Inferior parietal cortex (tissue), 1 donor: ENCODE data around the gene ZNF646.

Source experiments
- DNase-seq: peaks from one replicate; pipeline ENCODE4 v3.0.0-alpha.2; 2016; ENCODE audit errors: extremely low spot score

ZNF646 gene, protein sequence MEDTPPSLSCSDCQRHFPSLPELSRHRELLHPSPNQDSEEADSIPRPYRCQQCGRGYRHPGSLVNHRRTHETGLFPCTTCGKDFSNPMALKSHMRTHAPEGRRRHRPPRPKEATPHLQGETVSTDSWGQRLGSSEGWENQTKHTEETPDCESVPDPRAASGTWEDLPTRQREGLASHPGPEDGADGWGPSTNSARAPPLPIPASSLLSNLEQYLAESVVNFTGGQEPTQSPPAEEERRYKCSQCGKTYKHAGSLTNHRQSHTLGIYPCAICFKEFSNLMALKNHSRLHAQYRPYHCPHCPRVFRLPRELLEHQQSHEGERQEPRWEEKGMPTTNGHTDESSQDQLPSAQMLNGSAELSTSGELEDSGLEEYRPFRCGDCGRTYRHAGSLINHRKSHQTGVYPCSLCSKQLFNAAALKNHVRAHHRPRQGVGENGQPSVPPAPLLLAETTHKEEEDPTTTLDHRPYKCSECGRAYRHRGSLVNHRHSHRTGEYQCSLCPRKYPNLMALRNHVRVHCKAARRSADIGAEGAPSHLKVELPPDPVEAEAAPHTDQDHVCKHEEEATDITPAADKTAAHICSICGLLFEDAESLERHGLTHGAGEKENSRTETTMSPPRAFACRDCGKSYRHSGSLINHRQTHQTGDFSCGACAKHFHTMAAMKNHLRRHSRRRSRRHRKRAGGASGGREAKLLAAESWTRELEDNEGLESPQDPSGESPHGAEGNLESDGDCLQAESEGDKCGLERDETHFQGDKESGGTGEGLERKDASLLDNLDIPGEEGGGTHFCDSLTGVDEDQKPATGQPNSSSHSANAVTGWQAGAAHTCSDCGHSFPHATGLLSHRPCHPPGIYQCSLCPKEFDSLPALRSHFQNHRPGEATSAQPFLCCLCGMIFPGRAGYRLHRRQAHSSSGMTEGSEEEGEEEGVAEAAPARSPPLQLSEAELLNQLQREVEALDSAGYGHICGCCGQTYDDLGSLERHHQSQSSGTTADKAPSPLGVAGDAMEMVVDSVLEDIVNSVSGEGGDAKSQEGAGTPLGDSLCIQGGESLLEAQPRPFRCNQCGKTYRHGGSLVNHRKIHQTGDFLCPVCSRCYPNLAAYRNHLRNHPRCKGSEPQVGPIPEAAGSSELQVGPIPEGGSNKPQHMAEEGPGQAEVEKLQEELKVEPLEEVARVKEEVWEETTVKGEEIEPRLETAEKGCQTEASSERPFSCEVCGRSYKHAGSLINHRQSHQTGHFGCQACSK (N-terminal part only)

DNA sequence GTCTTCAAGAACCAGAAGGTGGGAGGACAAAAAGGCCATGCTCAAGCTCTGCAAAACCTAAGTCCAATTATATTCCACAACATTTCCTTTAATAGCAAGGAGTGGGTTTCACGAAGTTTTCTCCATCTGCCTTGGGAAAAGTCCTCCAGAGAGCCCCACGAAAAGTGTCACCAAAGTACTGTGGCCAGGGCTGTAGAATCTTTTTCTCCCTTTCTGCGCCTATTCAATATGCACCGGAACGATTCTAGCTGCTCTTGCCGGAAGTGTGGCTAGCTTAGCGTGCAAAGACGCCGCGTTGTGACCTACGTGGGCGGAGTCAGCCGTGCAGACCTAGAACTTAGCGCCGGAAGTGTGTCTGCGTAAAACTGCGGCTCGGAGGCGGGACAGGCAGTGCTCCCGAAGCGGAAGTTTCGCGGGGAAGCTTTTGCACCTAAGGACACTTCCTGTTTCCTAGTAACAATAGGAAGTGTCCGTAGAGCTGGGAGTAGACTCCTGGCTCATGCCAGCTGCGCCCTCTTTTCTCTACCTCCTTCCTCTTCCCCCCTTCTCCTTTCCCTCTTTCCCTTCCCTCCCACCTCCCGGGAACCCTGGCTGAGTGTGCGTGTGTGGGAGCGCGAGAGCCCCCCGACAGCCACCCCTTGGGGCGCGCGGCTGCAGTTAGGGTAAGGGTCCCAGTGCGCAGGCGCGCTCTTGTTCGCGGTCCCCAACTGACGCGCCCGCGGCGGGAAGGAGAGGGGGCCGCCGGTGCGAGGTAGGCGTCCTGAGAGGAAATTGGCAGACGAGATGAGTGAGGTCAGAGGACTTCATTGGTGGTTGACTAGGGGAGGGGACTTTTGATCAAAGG is at the start of gene ZNF646, which contains the start of gene ZNF668:
TSS of gene ZNF646 (plus strand) at position 453 of the 844 bp plus-strand sequence. CDS start 1,903 bp downstream, outside the sequence.
TSS of gene ZNF668 (minus strand) at position 271 of the 844 bp plus-strand sequence. CDS start 9,781 bp downstream, outside the sequence.
- peak; percentile 99 for DNase-seq

DNA sequence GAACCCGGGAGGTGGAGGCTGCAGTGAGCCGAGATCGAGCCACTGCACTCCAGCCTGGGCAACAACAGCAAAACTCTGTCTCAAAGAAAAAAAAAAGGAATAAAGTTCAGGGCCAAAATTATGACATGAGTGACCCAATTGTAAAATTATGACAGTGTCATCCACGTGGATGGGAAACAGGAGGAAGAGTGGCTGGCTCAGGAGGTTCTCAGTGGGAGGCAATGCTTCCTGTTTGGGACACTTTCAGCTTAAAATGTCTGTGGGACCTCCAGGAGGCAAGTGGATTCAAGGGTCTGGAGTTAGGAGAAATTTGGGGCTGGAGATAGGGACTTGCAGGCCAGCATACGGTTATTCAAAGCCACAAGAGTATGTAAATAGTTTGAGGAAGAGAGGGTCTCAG is 48.9 kb upstream of the ZNF646 start:
- DNase-seq: no peak

DNA sequence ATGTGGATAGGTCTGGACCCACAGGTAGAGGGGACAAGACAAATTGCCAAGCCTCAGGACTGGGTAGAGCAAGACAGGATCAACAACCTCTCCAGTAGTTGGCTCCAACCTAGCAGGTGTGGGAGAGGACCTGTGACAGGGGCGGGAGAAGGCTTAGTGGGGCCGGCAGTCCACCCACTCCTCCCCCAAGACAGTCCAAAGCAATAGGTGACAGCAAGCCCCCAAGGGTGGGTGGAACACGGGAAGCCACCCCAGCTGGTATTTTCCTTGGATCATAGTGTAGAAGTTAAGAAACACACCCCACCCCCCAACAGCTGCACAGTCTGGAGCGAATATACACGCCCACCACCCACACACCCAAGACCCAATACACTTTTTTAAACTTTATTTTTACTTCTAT is 45.0 kb upstream of the ZNF646 start:
- no peak for DNase-seq

DNA sequence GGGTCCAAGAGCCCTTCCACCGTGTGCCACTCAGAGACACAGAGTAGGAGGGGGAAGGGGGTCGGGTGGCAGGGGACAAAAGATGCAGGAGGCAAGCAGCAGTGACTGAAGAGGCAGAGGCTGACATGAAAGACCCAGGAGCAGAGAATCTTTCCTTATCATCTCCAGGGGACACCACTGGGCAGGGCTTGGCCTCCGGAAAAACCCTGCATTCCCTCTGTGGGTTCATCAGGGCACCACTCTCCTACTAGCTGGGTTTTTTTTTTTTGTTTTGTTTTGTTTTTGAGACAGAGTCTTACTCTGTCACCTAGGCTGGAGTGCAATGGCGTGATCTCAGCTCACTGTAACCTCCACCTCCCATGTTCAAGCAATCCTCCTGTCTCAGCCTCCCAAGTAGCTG is 42.9 kb upstream of the ZNF646 start:
- DNase-seq: no peak

DNA sequence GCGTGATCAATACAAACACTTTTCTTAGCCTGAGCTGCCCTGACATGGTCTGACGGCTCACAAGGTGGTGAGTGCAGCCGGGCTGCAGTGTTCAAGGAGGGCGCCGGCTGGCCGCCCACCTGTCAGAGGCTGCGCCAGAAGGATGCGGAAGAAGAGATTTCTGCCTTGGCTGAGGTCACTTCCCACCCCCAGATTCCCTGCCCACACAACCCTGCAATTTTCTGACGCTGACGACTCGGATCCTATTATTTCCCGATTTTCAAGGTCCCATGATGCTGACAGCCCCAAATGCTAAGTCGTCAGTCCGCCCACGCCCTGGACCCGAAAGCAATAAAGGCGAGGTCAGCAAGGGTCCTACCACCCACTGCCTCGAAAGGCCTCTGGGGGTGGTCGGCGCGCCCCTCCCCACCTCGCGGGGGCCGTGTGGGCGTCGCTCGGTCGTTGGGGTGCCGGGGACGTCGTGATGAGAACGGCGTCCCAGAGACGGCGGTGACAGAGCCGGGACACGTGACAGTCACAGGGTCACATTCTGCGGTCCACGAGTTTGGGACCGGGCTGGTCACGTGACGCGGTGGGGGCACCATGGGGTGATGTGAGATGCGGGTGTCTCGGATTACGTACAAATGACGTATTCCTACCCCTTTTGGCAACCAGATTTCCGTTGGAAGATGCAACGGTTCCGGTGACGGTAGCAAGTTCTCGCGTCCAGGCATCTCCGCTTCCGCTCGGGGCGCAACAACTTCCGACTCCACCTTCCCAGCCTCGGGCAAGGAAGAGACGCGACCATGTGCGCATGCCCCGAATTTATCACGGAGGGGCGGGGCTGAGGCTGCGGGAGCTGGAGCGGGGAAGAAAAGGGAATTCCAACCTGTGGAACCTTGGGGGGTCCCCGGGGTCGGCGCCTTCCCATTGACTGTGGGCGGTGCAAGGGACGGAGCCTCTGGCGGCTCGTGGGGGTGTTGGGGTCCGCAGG is 41.2 kb upstream of the ZNF646 start, which contains the start of gene STX4:
TSS of gene STX4 (plus strand) at position 823 of the 973 bp plus-strand sequence. CDS start 248 bp downstream, outside the sequence.
- DNase-seq: peak; percentile 99

DNA sequence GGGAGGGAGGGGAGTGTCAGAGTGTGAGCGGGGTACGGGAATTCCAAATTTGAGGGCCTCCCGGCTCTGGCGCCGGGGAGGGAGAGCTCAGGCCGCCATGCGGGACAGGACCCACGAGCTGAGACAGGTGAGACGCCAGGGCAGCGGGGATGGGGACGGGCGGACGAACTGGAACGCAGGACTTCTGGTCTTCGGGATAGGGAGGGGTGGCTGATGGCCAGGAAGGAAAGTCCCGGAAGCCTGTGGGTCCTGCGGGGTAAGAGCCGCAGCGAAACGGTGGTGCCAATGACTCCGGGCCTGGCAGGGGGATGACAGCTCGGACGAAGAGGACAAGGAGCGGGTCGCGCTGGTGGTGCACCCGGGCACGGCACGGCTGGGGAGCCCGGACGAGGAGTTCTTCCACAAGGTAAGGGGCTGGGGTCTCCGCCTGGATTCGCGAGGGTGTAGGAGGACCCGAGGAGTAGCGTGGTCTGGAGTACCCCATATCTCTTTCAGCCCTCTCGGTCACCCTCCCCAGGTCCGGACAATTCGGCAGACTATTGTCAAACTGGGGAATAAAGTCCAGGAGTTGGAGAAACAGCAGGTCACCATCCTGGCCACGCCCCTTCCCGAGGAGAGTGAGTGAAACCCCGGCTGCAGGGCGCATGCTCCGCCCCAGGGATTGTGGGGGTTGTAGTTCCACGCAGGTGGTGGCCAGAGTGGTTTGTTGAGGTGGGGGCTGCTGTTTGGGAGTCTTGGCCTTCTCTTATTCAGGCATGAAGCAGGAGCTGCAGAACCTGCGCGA is 40.3 kb upstream of the ZNF646 start:
- DNase-seq: peak; percentile 90

DNA sequence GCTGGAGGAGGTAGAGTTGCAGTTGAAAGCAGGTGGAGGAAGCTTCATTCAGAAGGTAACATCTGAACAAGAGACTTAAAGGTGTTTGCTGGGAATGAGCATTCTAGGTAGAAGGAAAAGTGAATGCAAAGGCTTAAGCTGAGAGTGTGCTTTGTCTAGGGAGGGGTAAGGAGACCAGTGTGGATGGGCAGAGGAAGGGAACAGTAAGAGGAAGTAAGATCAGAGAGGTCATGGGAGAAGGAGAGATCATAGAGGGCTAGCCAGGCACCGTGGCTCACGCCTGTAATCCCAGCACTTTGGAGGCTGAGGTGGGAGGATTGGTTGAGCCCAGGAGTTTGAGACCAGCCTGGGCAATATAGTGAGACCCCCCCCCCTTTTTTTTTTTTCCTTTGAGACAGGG is 37.5 kb upstream of the ZNF646 start:
- DNase-seq: no peak

DNA sequence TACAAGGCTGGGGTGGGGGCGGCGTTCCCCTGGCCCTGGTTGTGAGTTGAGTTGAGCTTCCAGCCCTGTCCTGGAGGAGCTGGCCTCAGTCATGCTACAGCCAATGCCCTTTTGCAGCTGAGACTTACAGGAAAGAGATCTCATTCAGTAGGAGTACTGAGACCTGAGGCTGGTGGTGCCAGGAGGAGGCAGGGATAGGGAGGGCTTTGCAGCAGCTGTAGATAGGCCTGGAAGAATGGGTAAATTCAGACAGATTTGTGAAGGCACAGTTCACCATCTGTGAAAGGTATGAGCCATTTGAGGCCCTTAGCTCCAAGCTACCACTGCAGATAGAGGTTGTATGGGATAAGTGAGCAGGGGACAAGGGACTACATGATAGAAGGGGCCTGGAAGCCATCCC is 35.2 kb upstream of the ZNF646 start:
- DNase-seq: no peak

DNA sequence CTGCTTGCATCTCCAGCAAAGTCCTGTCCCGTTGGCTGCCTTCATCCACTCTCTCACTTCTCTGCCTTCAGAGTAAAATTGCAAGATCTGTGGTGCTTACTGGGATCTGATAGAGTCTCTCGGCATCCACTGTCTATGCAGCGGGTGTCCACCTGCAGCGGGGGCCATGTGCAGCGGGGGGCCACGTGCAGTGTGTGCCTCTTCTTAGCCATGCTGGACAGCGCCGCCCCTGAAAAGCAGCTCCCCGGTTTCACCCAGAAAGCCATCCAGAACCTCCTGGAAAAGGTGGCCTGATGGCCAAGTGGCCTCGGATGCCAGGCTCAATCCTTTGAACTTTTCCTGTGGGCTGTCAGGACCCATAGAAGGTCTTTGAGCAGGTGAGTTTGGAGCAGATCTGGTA is 31.4 kb upstream of the ZNF646 start:
- no peak for DNase-seq

DNA sequence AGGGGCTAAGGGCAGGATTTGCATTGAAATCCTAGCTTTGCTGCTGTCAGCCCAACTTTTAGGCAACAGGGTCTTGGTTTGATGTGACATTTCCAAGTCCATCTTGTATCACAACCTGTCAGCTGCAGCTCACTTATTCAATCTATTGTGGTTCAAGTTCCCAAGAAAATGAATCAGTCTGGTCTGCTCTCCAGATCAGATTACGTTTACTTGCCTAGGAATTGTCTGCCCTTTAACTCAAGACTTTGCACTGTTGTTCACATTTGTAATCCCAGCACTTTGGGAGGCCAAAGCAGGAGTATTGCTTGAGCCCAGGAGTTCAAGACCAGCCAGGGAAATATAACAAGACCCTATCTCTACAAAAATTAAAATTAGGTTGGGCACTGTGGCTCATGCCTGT is 30.9 kb upstream of the ZNF646 start:
- no peak for DNase-seq

DNA sequence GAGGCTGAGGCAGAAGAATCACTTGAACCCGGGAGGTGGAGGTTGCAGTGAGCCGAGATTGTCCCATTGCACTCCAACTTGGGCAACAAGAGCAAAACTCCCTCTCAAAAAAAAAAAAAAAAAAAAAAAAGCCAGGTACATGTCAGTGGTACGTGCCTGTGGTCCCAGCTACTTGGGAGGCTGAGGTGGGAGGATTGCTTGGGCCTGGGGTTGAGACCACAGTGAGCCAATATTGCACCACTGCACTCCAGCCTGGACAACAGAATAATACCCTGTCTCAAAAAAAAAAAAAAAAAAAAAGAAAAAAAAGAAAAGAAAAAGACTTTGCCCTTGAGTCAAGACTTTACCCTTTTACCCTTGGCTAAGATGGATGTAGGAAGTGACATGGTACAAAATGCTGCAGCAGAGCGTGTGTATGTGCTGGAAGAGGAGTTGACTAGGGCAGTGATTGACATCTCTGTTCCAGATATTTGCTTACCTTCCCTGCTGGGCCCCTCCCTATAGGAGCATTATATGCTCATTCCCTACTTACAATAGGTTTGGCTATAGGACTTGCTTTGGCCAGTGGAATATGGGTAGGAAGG is 30.2 kb upstream of the ZNF646 start:
- no peak for DNase-seq

DNA sequence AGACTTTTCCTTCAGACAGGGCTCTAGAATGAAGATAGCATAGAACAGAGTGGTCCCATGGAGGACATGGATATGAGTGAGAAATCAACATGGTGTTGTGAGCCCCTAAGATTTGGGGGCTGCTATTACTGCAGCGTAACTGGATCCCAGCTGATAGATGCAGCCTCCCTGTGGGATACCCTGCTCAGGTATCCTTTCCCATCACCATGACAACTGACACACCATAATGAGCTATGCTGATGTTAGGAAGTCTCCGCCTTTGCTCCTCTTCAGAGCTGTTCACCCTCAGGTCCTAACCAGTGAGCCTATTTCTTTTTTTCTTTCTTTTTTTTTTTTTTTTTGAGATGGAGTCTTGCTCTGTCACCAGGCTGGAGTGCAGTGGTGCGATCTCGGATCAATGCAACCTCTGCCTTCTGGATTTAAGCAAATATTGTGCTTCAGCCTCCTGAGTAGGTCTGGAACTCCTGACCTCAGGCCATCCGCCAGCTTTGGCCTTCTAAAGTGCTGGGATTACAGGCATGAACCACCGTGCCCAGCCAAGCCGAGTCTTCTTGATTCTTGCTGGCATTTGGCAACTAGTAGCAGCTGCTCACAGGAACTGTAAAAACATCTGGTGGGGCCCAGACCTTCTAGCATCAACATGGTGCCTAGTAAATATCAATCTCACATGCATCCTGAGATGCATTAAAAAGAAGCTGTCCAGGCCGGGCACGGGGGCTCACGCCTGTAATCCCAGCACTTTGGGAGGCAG is 23.8 kb upstream of the ZNF646 start:
- DNase-seq: no peak

DNA sequence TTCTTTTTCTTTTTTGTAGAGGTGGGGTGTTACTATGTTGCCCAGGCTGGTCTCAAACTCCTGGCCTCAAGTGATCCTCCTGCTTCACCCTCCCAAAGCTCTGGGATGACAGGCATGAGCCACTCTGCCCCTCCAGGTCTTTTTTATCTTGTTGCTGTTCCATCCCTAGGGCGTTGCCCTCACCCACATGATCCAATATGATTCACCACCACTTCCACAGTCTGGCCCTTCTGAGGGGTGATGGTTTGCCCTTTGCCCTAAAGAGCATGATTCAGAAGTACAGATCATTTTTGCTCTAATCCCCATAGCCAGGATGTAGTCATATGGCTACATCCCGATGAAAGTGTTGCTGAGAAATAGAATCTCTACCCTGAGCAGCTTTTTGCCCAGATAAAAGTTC is 22.1 kb upstream of the ZNF646 start:
- DNase-seq: no peak

DNA sequence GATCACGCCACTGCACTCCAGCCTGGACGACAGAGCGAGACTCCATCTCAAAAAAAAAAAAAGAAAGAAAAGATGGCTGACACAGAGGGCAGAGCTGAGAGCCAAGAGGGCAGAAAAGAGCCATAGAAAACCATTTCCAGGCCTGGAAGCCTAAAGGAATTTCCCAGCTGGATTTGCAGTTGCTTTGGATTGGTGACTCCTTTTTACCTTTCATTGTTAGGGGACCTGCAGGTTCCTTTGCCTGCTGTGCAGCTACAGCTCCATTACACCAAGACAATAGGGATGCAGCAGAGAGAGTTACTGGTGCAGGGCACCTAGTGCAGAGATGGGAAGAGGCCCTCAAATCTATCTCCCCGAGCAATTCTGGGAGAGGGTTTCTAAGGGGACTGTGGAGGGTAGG is 18.6 kb upstream of the ZNF646 start:
- DNase-seq: no peak

DNA sequence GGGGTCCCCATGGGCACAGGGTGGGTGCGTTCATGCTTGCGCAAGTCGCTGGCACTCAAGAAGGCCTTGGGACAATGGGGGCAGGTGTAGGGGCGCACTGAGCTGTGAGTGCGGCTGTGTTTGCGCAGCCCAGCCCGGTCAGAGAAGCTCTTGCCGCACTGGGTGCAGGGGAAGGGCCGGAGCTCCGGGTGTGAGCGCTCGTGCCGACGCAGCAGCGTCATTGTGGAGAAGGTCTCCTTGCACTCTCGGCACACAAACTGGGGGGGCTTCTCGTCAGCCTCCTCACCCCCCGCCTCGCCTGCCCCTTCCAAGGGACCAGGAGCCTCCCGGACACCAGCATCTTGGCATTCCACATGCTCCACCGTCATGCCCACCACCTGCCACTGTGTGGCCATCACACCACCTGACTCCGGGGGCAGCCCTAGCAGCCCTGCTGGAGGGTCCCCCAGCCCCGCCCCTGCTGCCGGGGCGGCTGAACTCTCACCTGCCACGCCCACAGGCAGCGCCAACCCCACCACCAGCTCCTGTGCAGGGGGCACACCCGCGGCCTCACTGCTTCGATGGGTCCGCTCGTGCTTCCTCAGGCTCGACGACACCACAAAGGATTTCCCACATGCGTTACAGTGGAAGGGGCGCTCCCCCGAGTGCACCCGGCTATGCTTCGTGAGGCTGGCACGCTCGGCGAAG is 13.0 kb upstream of the ZNF646 start:
- no peak for DNase-seq

DNA sequence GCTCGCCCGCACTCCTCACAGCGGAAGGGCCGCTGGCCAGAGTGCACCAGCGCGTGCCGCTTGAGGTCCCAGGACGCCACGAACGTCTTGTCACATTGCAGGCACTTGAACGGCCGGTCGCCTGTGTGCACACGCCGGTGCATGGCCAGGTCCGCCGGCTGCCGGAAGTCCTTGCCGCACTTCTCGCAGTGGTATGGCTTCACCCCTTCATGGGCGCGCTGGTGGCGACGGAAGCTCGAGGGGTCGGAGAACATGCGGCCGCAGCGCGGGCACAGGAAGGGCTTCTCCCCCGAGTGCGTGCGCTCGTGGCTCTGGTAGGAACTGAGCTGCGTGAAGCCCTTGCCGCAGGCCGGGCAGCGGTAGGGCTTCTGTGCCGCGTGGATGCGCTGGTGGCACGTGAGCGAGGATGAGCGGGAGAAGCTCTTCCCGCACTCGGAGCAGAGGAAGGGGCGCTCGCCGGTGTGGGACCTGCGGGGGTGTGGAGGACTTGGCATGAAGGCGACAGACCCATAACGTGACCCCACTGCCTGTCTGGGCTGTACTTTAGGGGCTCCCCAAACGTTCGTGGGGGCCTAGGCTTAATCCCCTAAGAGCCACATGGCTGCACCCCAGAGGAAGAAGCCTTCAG is 12.3 kb upstream of the ZNF646 start:
- no peak for DNase-seq

DNA sequence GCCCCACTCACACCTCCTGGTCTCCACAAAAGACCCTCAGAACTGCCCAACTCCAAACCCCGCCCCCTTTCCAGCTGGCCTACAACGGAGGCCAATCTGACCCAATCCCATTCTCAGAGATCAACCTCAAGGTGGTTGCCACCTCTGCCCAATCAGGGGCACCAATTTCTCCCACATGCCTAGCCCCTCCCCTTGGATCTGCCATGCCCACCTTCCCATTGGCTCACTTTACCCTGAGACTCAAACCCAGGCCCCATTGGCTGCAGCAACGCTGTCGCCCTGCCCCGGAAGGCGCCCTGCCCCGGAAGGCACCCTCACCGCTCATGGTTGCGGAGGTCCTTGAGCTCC is 10.8 kb upstream of the ZNF646 start:
- no peak for DNase-seq
